Measurements from ENCODE around the gene SLC52A3.

GRCh38 chr20:742156-742555, 26.1 kb downstream of the SLC52A3 start:
- TF ChIP-seq EZH2 (IDR thresholded peaks at IDR 0.05; ENCODE audit: insufficient read depth, poor library complexity, severe bottlenecking) (no peak), EZH2phosphoT487 (IDR thresholded peaks at IDR 0.05; ENCODE audit: insufficient read depth, low read depth) (no peak)
